ENCODE measurements around the gene PRLHR. TPM values are rescaled to one million over a fixed set of nuclear protein-coding genes. Genes with fewer than 3 reads are reported as not detected.

The PRLHR gene
- total and polyA plus RNA-seq, 10 donors, result not detected

- Histone ChIP-seq H3K4me3 (no peak overlapping the region), H3K4me1 (no peaks in the 10 kb centered on the region), H3K36me3 (no peaks in the 10 kb centered on the region), H3K9me3 (no peaks in the 10 kb centered on the region), H3K27me3 (replicated peaks in 1 of 7) (peaks cover 0 to 31% (median 0%) of the 10 kb centered on the region in 7 donors), H3K27ac (no peak overlapping the region)
- intact Hi-C loops (cut with DNase I; ENCODE audit: low total_unique reads), result no loop called here
- 77 to 86% (median 79%) methylated on average over 6 of the region's 6 CpGs for WGBS, 5 donors
- DNase-seq, result no peak
- TF ChIP-seq POLR2A (IDR thresholded peaks at IDR 0.05) (no peak), POLR2AphosphoS5 (IDR thresholded peaks at IDR 0.05) (no peak), CTCF (IDR thresholded peaks at IDR 0.05 in 8 of 11, conservative IDR thresholded peaks at IDR 0.05 in 3 of 11) (no peak)
Observed at GRCh38 chr10:118584181-118584954, 11.1 kb downstream of the PRLHR start.

- Histone ChIP-seq H3K36me3 (no peaks in the 10 kb centered on the region), H3K4me3 (no peak overlapping the region), H3K4me1 (no peaks in the 10 kb centered on the region), H3K27ac (no peak overlapping the region), H3K9me3 (no peaks in the 10 kb centered on the region), H3K27me3 (replicated peaks in 1 of 7) (peaks cover 0 to 28% (median 0%) of the 10 kb centered on the region in 7 donors)
- no peak for TF ChIP-seq CTCF (IDR thresholded peaks at IDR 0.05 in 8 of 11, conservative IDR thresholded peaks at IDR 0.05 in 3 of 11)
- TF ChIP-seq POLR2A (IDR thresholded peaks at IDR 0.05), result no peak
- no peak for TF ChIP-seq POLR2AphosphoS5 (IDR thresholded peaks at IDR 0.05)
- intact Hi-C loops (cut with DNase I; ENCODE audit: low total_unique reads), result no loop called here
- DNase-seq, result no peak
- 91 to 94% (median 93%) methylated on average over 5 of the region's 5 CpGs for WGBS, 5 donors
Observed at GRCh38 chr10:118583611-118584010, 11.8 kb downstream of the PRLHR start.

- Histone ChIP-seq H3K4me3 (no peak overlapping the region), H3K4me1 (no peaks in the 10 kb centered on the region), H3K27ac (no peak overlapping the region), H3K36me3 (no peaks in the 10 kb centered on the region), H3K9me3 (no peaks in the 10 kb centered on the region), H3K27me3 (replicated peaks in 1 of 7) (peaks cover 0 to 20% (median 0%) of the 10 kb centered on the region in 7 donors)
- intact Hi-C loops (cut with DNase I; ENCODE audit: low total_unique reads), result no loop called here
- TF ChIP-seq CTCF (IDR thresholded peaks at IDR 0.05 in 8 of 11, conservative IDR thresholded peaks at IDR 0.05 in 3 of 11) (no peak), POLR2A (IDR thresholded peaks at IDR 0.05) (no peak), POLR2AphosphoS5 (IDR thresholded peaks at IDR 0.05) (no peak)
- 89 to 98% (median 92%) methylated on average over 3 of the region's 3 CpGs for WGBS, 5 donors
- no peak for DNase-seq
Observed at GRCh38 chr10:118582511-118582910, 12.9 kb downstream of the PRLHR start.

GRCh38 chr10:118581340-118581739 is 14.1 kb downstream of the PRLHR start:
- 70 to 86% (median 80%) methylated on average over 4 of the region's 4 CpGs for WGBS, 5 donors
- no peak overlapping the region for H3K4me3 ChIP-seq
- no peak for DNase-seq

More at GRCh38 chr10:118581340-118581739, 14.1 kb downstream of the PRLHR start:
- no peaks in the 10 kb centered on the region for H3K4me1 ChIP-seq
- no peaks in the 10 kb centered on the region for H3K9me3 ChIP-seq
- TF ChIP-seq POLR2AphosphoS5 (IDR thresholded peaks at IDR 0.05) (no peak), POLR2A (IDR thresholded peaks at IDR 0.05) (no peak), CTCF (IDR thresholded peaks at IDR 0.05 in 8 of 11, conservative IDR thresholded peaks at IDR 0.05 in 3 of 11) (no peak)
- peaks cover 0 to 9% (median 0%) of the 10 kb centered on the region in 7 donors for H3K27me3 ChIP-seq (replicated peaks in 1 of 7)
- no peak overlapping the region for H3K27ac ChIP-seq
- H3K36me3 ChIP-seq, result no peaks in the 10 kb centered on the region
- intact Hi-C loops (cut with DNase I; ENCODE audit: low total_unique reads), result no loop called here

Measured in spleen (tissue), 11 donors.